GM06990 (cell line): ENCODE results near the gene OXLD1.
A peak's percentile ranks its signal among the peaks of the same experiment; 100 is the strongest.
"Not testable (repeated sequence)": the region's sequence is repeated elsewhere in the genome, so short reads cannot be mapped to it uniquely, and the experiment has no call there.

Experiments used
- DNase-seq: peaks from one replicate; pipeline ENCODE4 v3.0.0-alpha.2; 2011; ENCODE audit not compliant: insufficient read length; ENCODE audit errors: extremely low read depth
- H3K27me3 ChIP-seq: replicated peaks from 2 replicates; pipeline ENCODE4 v1.6.0; 2011; ENCODE audit warnings: low read length; ENCODE audit not compliant: control insufficient read depth, insufficient read depth
- H3K36me3 ChIP-seq: 2 replicates; pipeline ENCODE4 v1.5.1; 2011; ENCODE audit warnings: low read length; ENCODE audit not compliant: control insufficient read depth, insufficient read depth
- H3K4me3 ChIP-seq: replicated peaks from 2 replicates; pipeline ENCODE4 v1.5.1; 2011; ENCODE audit warnings: low read depth, mild to moderate bottlenecking, control low read depth, low read length
- CTCF ChIP-seq: IDR thresholded peaks from 2 replicates; pipeline ENCODE4 v1.5.1; 2011; ENCODE audit warnings: low read length, control low read depth, mild to moderate bottlenecking, inconsistent platforms; ENCODE audit not compliant: insufficient read depth, poor library complexity, severe bottlenecking

The OXLD1 gene

GRCh38 chr17:81676906-81677305, 10.5 kb upstream of the OXLD1 start:
- no peak for DNase-seq
- Histone ChIP-seq H3K36me3 (peaks cover 18% of the 10 kb centered on the region), H3K27me3 (no peaks in the 10 kb centered on the region), H3K4me3 (no peak overlapping the region)
- TF ChIP-seq CTCF = no peak

- peak; percentile 44 for TF ChIP-seq CTCF
- H3K36me3 ChIP-seq = peaks cover 25% of the 10 kb centered on the region
- not testable (repeated sequence) for H3K4me3 ChIP-seq, H3K27me3 ChIP-seq, DNase-seq
These were observed 9.3 kb upstream of the OXLD1 start for GRCh38 chr17:81675515-81676221.

- Histone ChIP-seq H3K36me3 (peaks cover 33% of the 10 kb centered on the region), H3K4me3 (no peak overlapping the region), H3K27me3 (no peaks in the 10 kb centered on the region)
- DNase-seq = no peak
- no peak for TF ChIP-seq CTCF
These were observed 7.3 kb upstream of the OXLD1 start for GRCh38 chr17:81673561-81674258.

- no peak for DNase-seq
- no peak for TF ChIP-seq CTCF
- Histone ChIP-seq H3K27me3 (no peaks in the 10 kb centered on the region), H3K4me3 (no peak overlapping the region), H3K36me3 (peaks cover 33% of the 10 kb centered on the region)
These were observed 6.5 kb upstream of the OXLD1 start for GRCh38 chr17:81672954-81673353.

- H3K4me3 ChIP-seq = no peak overlapping the region
These were observed 6.1 kb upstream of the OXLD1 start for GRCh38 chr17:81672504-81672903.

More at GRCh38 chr17:81672504-81672903, 6.1 kb upstream of the OXLD1 start:
- Histone ChIP-seq H3K27me3 (no peaks in the 10 kb centered on the region), H3K36me3 (peaks cover 33% of the 10 kb centered on the region)
- no peak for TF ChIP-seq CTCF
- DNase-seq = no peak
